Activated naive CD8-positive, alpha-beta T cell treated with anti-CD3 and anti-CD28 coated beads, Interleukin-2, amount 50 U/mL, for 16 hours (primary cell): ENCODE measurements around the gene TRIM41.
A peak's percentile ranks its signal among the peaks of the same experiment; 100 is the strongest.
"Not testable (repeated sequence)": the region's sequence is repeated elsewhere in the genome, so short reads cannot be mapped to it uniquely, and the experiment has no call there.

Experiments
- DNase-seq: peaks from one replicate; pipeline ENCODE4 v3.0.0-alpha.2; 2020; ENCODE audit warnings: low read depth, low spot score

The TRIM41 gene

DNA sequence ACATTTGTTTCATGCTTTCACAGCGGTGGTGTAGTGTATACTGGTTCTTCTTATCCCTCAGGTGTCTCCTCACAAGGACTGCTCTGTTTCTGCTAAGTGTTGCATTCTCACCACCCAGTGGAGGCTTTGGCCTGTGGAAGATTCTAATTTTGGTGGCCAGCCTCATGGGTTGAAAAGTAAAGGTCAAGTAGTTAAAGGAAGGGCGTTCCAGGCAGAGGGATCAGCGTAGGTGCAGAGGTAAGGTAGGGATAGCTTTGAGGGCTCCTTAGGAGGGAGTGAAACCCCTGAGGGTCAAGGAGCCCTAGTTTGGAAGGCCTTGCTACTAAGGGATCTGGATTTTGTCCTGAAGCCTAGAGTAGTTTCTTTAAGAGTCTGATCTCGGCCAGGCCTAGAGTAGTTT lies 25.2 kb downstream of the TRIM41 start:
- DNase-seq: no peak

GRCh38 chr5:181255276-181255675 lies 32.2 kb downstream of the TRIM41 start:
- no peak for DNase-seq

DNA sequence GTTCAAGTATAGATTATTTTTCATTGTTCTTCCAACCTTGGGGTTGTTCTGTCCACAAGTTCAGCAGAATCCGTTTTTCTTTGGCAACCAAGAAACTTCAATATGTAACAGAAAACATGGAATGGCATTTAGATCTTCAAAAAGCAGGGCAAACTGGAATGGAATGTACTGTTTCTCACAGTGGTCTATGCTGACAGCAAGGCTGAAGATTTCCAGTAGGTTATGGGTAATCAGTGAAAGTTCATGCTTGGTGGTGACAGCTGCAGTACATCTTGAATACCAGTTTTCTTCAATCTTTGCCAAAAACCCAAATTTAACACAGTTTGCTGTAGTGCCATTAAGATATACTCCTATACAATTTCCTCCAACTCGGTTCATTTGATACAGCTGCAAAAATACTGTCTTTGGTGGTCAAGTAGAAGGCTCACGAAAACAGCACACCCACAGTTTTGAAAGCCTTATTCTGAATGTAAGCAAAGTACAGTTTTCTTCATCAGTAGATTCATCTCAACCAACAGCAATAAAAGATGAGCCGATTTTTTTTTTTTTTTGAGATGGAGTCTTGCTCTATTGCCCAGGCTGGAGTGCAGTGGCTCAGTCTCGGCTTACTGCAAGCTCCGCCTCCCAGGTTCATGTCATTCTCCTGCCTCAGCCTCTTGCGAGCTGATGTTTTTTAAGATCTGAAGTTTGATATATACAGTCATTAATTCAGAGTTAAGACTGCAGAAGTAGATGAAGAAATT lies 32.9 kb downstream of the TRIM41 start:
- DNase-seq: no peak

- no peak for DNase-seq
Measured at GRCh38 chr5:181258576-181258975, 35.5 kb downstream of the TRIM41 start.

DNA sequence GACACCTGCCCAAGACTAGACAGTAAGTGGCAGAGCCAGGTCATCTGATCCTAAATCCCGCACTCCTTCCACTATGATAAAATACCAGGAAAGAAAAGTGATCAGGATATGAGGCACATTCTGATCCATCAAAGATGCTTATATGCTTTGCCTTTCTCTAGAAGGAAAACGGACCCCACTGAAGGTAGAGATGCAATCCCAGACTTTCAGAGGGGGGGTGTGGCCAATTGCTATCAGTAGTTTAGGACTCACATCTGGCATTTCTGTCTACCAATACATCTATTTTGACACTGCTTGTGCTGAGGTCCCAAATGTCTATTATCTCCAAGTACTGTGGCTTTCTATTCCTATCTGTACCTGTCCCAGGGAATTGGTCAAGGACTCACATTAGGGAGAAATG lies 36.2 kb downstream of the TRIM41 start:
- DNase-seq: no peak

DNA sequence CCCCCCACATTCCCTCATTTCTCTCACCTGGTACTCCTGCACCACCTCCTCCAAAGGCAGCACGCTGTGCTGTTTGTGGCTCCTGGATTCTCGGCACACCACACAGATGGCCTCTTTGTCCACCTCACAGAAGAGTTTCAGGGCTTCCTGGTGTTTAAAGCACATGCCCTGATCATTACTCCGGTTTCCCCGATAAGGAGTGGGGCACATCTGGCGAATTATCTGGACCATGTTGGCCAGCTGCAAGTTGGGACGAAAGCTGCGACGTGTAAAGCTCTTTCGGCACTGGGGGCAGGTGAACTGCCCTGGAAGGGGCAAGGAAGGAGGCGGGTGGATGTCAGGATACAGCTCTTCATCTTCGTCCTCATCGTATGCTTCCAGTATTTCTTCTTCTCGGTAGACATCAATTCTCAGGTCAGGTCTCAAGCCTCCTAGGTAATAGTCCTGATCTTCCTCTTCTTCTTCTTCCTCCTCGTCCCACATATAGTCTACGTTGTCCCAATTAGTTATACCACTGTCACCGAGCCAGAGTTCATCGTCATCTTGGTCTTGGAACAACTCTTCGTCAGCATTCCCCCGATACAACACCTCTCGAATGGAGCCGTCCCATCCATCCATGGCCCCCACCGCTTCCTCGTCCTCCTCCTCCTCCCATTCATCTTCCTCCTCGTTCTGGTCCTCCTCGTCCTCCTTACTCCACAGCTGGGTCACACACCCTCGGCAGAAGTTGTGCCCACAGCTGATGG lies 37.1 kb downstream of the TRIM41 start:
- no peak for DNase-seq

- DNase-seq: peak; percentile 81
Measured at GRCh38 chr5:181260720-181261319, 37.7 kb downstream of the TRIM41 start, which contains the start of gene TRIM52. TRIM52 (minus strand) TSS chr5:181261143; CDS start chr5:181260813, 330 bp downstream.

- peak; percentile 34 for DNase-seq
Measured at GRCh38 chr5:181261320-181262049, 38.4 kb downstream of the TRIM41 start.

GRCh38 chr5:181263633-181264032 lies 40.6 kb downstream of the TRIM41 start:
- DNase-seq: no peak

- no peak for DNase-seq
Measured at GRCh38 chr5:181265092-181265671, 42.1 kb downstream of the TRIM41 start.

- not testable (repeated sequence) for DNase-seq
Measured at GRCh38 chr5:181267291-181267904, 44.3 kb downstream of the TRIM41 start.

- not testable (repeated sequence) for DNase-seq
Measured at GRCh38 chr5:181267907-181268306, 44.8 kb downstream of the TRIM41 start.

DNA sequence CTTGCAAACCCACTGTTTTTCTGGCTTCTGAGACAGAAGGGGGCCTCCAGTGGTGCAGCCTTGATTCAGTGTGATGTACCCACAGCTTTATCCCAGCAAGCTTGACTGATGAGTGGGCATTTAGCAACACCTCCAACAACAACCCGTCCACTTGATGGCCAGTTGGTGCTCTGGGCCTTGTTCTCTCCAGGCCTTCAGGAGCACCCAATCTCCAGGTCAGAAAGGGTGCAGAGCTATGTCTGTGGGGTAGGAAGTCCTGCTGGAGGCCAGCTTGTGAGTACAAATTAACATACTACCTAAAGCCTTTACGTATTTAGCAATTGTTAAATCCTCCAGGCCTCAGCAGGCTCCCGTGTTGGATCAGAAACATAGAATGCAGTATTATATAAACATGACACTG lies 48.0 kb downstream of the TRIM41 start:
- DNase-seq: no peak

- not testable (repeated sequence) for DNase-seq
Measured at GRCh38 chr5:181273433-181273744, 50.3 kb downstream of the TRIM41 start.

GRCh38 chr5:181280251-181280762 lies 57.2 kb downstream of the TRIM41 start:
- no peak for DNase-seq

DNA sequence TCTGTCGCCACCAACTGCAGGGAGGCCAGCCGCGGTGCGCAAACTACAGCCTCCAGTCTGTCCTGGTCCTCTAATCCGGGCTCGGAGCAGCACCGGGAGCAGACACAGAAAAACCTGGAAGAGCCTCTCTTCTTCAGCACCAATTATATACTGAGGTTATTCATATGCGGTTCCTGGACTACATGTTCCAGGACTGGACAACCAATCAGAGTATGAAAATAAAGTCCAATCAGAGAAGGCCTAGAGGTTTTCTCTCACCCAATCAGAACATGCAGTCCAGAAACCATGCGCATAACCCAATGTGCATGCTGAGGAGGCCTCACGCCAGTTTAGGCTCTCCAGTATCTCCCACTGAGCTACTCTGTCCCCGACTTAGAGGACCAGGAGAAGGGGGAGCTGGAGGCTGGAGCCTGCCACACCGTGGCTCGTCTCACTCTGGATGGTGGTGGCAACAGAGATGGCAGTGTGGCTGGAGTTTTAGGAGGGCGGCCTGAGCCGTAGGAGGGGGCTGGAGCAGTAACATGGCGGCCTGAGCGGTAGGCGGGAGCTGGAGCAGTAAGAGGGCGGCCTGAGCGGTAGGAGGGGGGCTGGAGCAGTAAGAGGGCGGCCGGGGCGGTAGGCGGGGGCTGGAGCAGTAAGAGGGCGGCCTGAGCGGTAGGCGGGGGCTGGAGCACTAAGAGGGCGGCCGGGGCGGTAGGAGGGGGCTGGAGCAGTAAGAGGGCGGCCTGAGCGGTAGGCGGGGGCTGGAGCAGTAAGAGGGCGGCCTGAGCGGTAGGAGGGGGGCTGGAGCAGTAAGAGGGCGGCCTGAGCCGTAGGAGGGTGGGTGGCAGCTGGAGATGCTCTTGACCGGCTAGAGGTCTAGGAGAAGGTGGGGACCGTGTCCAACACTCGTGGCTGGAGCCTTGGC lies 58.2 kb downstream of the TRIM41 start:
- no peak for DNase-seq

DNA sequence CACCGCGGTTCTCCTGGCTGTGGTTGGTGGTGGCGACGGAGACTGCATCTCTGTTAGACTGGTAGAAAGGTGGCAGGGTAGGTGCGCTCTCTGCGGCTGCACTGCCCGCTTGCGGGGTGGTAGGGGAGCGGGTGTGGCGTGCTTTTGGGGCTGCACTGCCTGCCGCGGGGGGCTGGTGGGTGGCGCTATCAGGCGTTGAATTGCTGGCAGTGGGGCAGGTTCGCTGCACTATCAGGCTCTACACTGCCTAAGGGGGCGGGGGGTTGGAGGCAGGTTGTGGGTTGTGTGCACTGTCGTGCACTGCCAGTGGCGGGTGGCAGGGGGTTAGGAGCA lies 58.9 kb downstream of the TRIM41 start:
- no peak for DNase-seq

- DNase-seq: not testable (repeated sequence)
Measured at GRCh38 chr5:181282415-181282814, 59.3 kb downstream of the TRIM41 start.

GRCh38 chr5:181282874-181283273 lies 59.8 kb downstream of the TRIM41 start:
- DNase-seq: no peak

- DNase-seq: no peak
Measured at GRCh38 chr5:181283347-181283746, 60.3 kb downstream of the TRIM41 start.
